SU-DHL-6 (cell line): ENCODE measurements around the gene GSE1.

ENCODE experiments used
- H2AFZ ChIP-seq: fragments of 200-600 bp; sonication (generic); 2 replicates; pipeline ENCODE4 v1.6.1; 2014; ENCODE audit warnings: low read depth, mild to moderate bottlenecking, moderate library complexity, mixed read lengths, antibody characterized with exemption, low read length; ENCODE audit not compliant: severe bottlenecking
- H3F3A ChIP-seq: fragments of 200-600 bp; shearing (Covaris generic); 2 replicates; pipeline ENCODE4 v1.6.0; 2016; ENCODE audit warnings: antibody characterized with exemption, mild to moderate bottlenecking; ENCODE audit not compliant: insufficient read depth
- H3K27ac ChIP-seq: fragments of 200-600 bp; sonication (generic); 2 replicates; pipeline ENCODE4 v1.5.1; 2016; ENCODE audit warnings: low read depth, mild to moderate bottlenecking, low read length, moderate library complexity, mixed read lengths
- H3K27me3 ChIP-seq: fragments of 200-600 bp; sonication (generic), shearing (Covaris generic); 2 replicates; pipeline ENCODE4 v1.6.0; 2014; ENCODE audit warnings: mild to moderate bottlenecking, low read length
- H3K36me3 ChIP-seq: fragments of 200-600 bp; sonication (generic); 2 replicates; pipeline ENCODE4 v1.6.1; 2014; ENCODE audit warnings: mild to moderate bottlenecking, low read length, mixed read lengths
- H3K4me2 ChIP-seq: fragments of 300-600, 200-600 bp; shearing (Covaris generic), sonication (generic); 2 replicates; pipeline ENCODE4 v1.6.0; 2014; ENCODE audit warnings: low read length, low read depth, mild to moderate bottlenecking; ENCODE audit not compliant: poor library complexity, severe bottlenecking
- H3K4me3 ChIP-seq: fragments of 200-600 bp; sonication (generic); 2 replicates; pipeline ENCODE4 v1.5.1; 2014; ENCODE audit warnings: antibody characterized with exemption, low read length, mild to moderate bottlenecking, mixed read lengths; ENCODE audit not compliant: insufficient read depth, poor library complexity, severe bottlenecking
- H3K79me2 ChIP-seq: fragments of 200-600 bp; sonication (generic); 2 replicates; pipeline ENCODE4 v1.6.1; 2014; ENCODE audit warnings: mild to moderate bottlenecking, low read length, moderate library complexity; ENCODE audit not compliant: insufficient read depth
- H3K9ac ChIP-seq: fragments of 200-600 bp; sonication (generic); 2 replicates; pipeline ENCODE4 v1.7.0; 2014; ENCODE audit warnings: mild to moderate bottlenecking, low read length
- H3K9me2 ChIP-seq: fragments of 200-600 bp; sonication (generic); replicated peaks from 2 replicates; pipeline ENCODE4 v1.6.1; 2014; ENCODE audit warnings: low read length; ENCODE audit not compliant: insufficient read depth
- H3K9me3 ChIP-seq: fragments of 200-600 bp; sonication (generic); 2 replicates; pipeline ENCODE4 v1.6.1; 2014; ENCODE audit warnings: low read length, mixed read lengths; ENCODE audit not compliant: insufficient read depth
- H4K20me1 ChIP-seq: fragments of 200-600 bp; sonication (generic); 2 replicates; pipeline ENCODE4 v1.6.1; 2014; ENCODE audit warnings: low read depth, mild to moderate bottlenecking, antibody characterized with exemption, low read length, moderate library complexity, mixed read lengths
- CTCF ChIP-seq: fragments of 200-600 bp; sonication (generic); IDR thresholded peaks from one replicate; pipeline ENCODE4 v1.5.1; 2017; ENCODE audit warnings: antibody characterized with exemption, mild to moderate bottlenecking, low read length, moderate library complexity; ENCODE audit not compliant: insufficient read depth, poor library complexity, severe bottlenecking
- EZH2phosphoT487 ChIP-seq: fragments of 200-600 bp; sonication (generic), shearing (Covaris generic); conservative IDR thresholded peaks from 2 replicates; pipeline ENCODE4 v1.6.1; 2018; ENCODE audit warnings: mild to moderate bottlenecking, antibody characterized with exemption, low read length, moderate library complexity, mixed read lengths

Gene GSE1

DNA sequence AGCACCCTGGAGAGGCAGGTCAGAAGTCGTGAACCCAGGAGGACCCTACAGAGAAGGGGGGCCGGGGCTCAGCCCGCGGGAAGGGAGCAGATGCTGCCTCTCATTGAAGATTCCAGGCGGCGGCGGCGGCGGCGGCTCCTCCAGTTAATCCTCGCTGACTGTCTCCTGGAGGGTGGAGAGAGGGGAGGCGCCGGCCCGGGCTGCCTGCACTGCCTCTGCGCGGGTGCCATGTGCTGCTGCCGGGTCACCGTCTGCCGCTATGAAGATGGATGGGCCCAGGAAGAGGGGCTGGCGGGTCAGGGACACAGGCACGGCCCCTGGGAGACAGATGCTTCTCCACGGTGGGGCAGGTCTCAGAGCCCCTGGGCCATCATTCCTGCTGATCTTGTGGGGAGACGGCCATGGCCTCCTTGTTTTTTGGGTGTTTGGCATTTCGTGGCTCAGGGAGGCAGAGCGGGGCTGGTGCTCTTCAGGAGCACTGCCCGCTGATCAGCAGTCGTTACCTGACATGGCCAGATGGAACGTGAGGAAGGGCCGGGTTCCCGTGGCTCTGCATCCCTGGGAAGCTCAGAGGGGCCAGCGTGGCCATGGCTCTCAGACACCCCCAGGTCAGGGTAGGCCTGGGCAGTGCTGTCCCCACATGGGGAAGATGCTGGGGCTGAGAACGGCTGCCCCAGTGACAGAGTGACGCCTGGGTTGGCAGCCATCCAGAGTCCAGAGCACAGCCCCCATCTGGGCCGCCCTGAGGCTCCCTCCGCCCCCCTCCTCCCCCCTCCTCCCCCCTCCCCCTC lies 39.5 kb downstream of the GSE1 start:
- H3K4me2 ChIP-seq, result no peak overlapping the region
- no peak overlapping the region for H3K27ac ChIP-seq
- H3K79me2 ChIP-seq, result no peaks in the 10 kb centered on the region
- no peaks in the 10 kb centered on the region for H3K27me3 ChIP-seq
- H3F3A ChIP-seq, result no peaks in the 10 kb centered on the region
- no peak overlapping the region for H3K9ac ChIP-seq
- no peaks in the 10 kb centered on the region for H3K9me3 ChIP-seq
- no peaks in the 10 kb centered on the region for H3K36me3 ChIP-seq
- H3K4me3 ChIP-seq, result no peak overlapping the region
- H2AFZ ChIP-seq, result no peak overlapping the region
- no peak for TF ChIP-seq CTCF
- TF ChIP-seq EZH2phosphoT487, result no peak
- no peaks in the 10 kb centered on the region for H4K20me1 ChIP-seq
- H3K9me2 ChIP-seq, result no peaks in the 10 kb centered on the region

GRCh38 chr16:85653290-85653891 lies 40.3 kb downstream of the GSE1 start:
- TF ChIP-seq EZH2phosphoT487, result no peak

GRCh38 chr16:85654251-85655095 lies 41.4 kb downstream of the GSE1 start:
- no peak overlapping the region for H3K4me3 ChIP-seq
- no peak overlapping the region for H2AFZ ChIP-seq
- no peaks in the 10 kb centered on the region for H3K9me3 ChIP-seq
- TF ChIP-seq CTCF (no peak), EZH2phosphoT487 (no peak)
- no peak overlapping the region for H3K27ac ChIP-seq
- H4K20me1 ChIP-seq, result no peaks in the 10 kb centered on the region
- no peaks in the 10 kb centered on the region for H3K79me2 ChIP-seq
- no peaks in the 10 kb centered on the region for H3K27me3 ChIP-seq
- no peak overlapping the region for H3K4me2 ChIP-seq
- H3K36me3 ChIP-seq, result no peaks in the 10 kb centered on the region
- H3F3A ChIP-seq, result no peaks in the 10 kb centered on the region
- no peak overlapping the region for H3K9ac ChIP-seq
- no peaks in the 10 kb centered on the region for H3K9me2 ChIP-seq

More at GRCh38 chr16:85653290-85653891, 40.3 kb downstream of the GSE1 start:
- no peak overlapping the region for H2AFZ ChIP-seq
- H3K27me3 ChIP-seq, result no peaks in the 10 kb centered on the region
- no peaks in the 10 kb centered on the region for H3K79me2 ChIP-seq
- no peak overlapping the region for H3K4me3 ChIP-seq
- no peaks in the 10 kb centered on the region for H4K20me1 ChIP-seq
- H3K27ac ChIP-seq, result no peak overlapping the region
- no peak overlapping the region for H3K4me2 ChIP-seq
- H3K9ac ChIP-seq, result no peak overlapping the region
- no peaks in the 10 kb centered on the region for H3K9me2 ChIP-seq
- H3K36me3 ChIP-seq, result no peaks in the 10 kb centered on the region
- no peaks in the 10 kb centered on the region for H3F3A ChIP-seq
- no peaks in the 10 kb centered on the region for H3K9me3 ChIP-seq
